ENCODE data around the gene HIVEP1.
A peak's percentile ranks its signal among the peaks of the same experiment; 100 is the strongest.
"Not testable (repeated sequence)": the region's sequence is repeated elsewhere in the genome, so short reads cannot be mapped to it uniquely, and the experiment has no call there.

HIVEP1 gene

GRCh38 chr6:12077021-12077710 is 65.1 kb downstream of the HIVEP1 start:
- FAIRE-seq (no peak), DNase-seq (ENCODE audit: insufficient read length, low spot score) (no peak)

GRCh38 chr6:12078014-12078413 is 65.9 kb downstream of the HIVEP1 start:
- FAIRE-seq: no peak

GRCh38 chr6:12081771-12082170 is 69.7 kb downstream of the HIVEP1 start:
- FAIRE-seq (peak; percentile 89), DNase-seq (ENCODE audit: insufficient read length, low spot score) (no peak)

More at GRCh38 chr6:12078014-12078413, 65.9 kb downstream of the HIVEP1 start:
- no peak for DNase-seq (ENCODE audit: insufficient read length, low spot score)

- FAIRE-seq: no peak
- no peak for DNase-seq (ENCODE audit: insufficient read length, low spot score)
Observed at GRCh38 chr6:12082368-12082767, 70.3 kb downstream of the HIVEP1 start.

- FAIRE-seq (no peak), DNase-seq (ENCODE audit: insufficient read length, low spot score) (no peak)
Observed at GRCh38 chr6:12083302-12083701, 71.2 kb downstream of the HIVEP1 start.

- DNase-seq (ENCODE audit: insufficient read length, low spot score) (no peak), FAIRE-seq (peak; percentile 74)
Observed at GRCh38 chr6:12083763-12084162, 71.7 kb downstream of the HIVEP1 start.

- no peak for DNase-seq (ENCODE audit: insufficient read length, low spot score)
- FAIRE-seq: no peak
Observed at GRCh38 chr6:12084681-12085080, 72.6 kb downstream of the HIVEP1 start.

- no peak for DNase-seq (ENCODE audit: insufficient read length, low spot score)
- FAIRE-seq: peak; percentile 49
Observed at GRCh38 chr6:12088531-12088930, 76.4 kb downstream of the HIVEP1 start.

GRCh38 chr6:12090714-12091113 is 78.6 kb downstream of the HIVEP1 start:
- DNase-seq (ENCODE audit: insufficient read length, low spot score) (no peak), FAIRE-seq (peak; percentile 83)

GRCh38 chr6:12092762-12093161 is 80.7 kb downstream of the HIVEP1 start:
- no peak for FAIRE-seq
- no peak for DNase-seq (ENCODE audit: insufficient read length, low spot score)

- DNase-seq (ENCODE audit: insufficient read length, low spot score): no peak
- FAIRE-seq: no peak
Observed at GRCh38 chr6:12094689-12095088, 82.6 kb downstream of the HIVEP1 start.

GRCh38 chr6:12096342-12096741 is 84.2 kb downstream of the HIVEP1 start:
- peak; percentile 68 for FAIRE-seq

GRCh38 chr6:12097791-12098190 is 85.7 kb downstream of the HIVEP1 start:
- FAIRE-seq: no peak
- DNase-seq (ENCODE audit: insufficient read length, low spot score): no peak

More at GRCh38 chr6:12096342-12096741, 84.2 kb downstream of the HIVEP1 start:
- DNase-seq (ENCODE audit: insufficient read length, low spot score): no peak

- FAIRE-seq: no peak
- no peak for DNase-seq (ENCODE audit: insufficient read length, low spot score)
Observed at GRCh38 chr6:12099623-12100338, 87.7 kb downstream of the HIVEP1 start.

- DNase-seq (ENCODE audit: insufficient read length, low spot score) (no peak), FAIRE-seq (no peak)
Observed at GRCh38 chr6:12101048-12101447, 88.9 kb downstream of the HIVEP1 start.

GRCh38 chr6:12101653-12102312 is 89.7 kb downstream of the HIVEP1 start:
- FAIRE-seq: peak; percentile 53
- DNase-seq (ENCODE audit: insufficient read length, low spot score): no peak

GRCh38 chr6:12102350-12102749 is 90.2 kb downstream of the HIVEP1 start:
- no peak for FAIRE-seq
- no peak for DNase-seq (ENCODE audit: insufficient read length, low spot score)

GRCh38 chr6:12103158-12103557 is 91.0 kb downstream of the HIVEP1 start:
- DNase-seq (ENCODE audit: insufficient read length, low spot score): no peak
- FAIRE-seq: no peak

- no peak for FAIRE-seq
- DNase-seq (ENCODE audit: insufficient read length, low spot score): no peak
Observed at GRCh38 chr6:12105271-12105670, 93.2 kb downstream of the HIVEP1 start.

- not testable (repeated sequence) for FAIRE-seq
Observed at GRCh38 chr6:12108376-12108775, 96.3 kb downstream of the HIVEP1 start.

GRCh38 chr6:12110523-12111362 is 98.6 kb downstream of the HIVEP1 start:
- DNase-seq (ENCODE audit: insufficient read length, low spot score) (no peak), FAIRE-seq (peak; percentile 90)

More at GRCh38 chr6:12108376-12108775, 96.3 kb downstream of the HIVEP1 start:
- not testable (repeated sequence) for DNase-seq (ENCODE audit: insufficient read length, low spot score)
